HepG2 (cell line): ENCODE results near the gene PTRHD1. TPM values are rescaled to one million over a fixed set of nuclear protein-coding genes. Genes with fewer than 3 reads are reported as not detected.

Source experiments
- CHD2 ChIP-seq: IDR thresholded peaks from 2 replicates; pipeline ENCODE4 v1.6.1; 2011; ENCODE audit warnings: low read depth, low read length, improper control_type of control experiment
- DR1 ChIP-seq: sonication (generic); formaldehyde crosslinking; IDR thresholded peaks from 2 replicates; pipeline ENCODE4 v1.8.0; 2021; ENCODE audit warnings: mild to moderate bottlenecking, missing genetic modification reagents, inconsistent platforms
- HDAC6 ChIP-seq: fragments of 200-600 bp; sonication (generic); IDR thresholded peaks from 2 replicates; pipeline ENCODE4 v1.7.0; 2017; ENCODE audit warnings: mild to moderate bottlenecking, antibody characterized with exemption, low read length, low read depth
- KIAA2018 ChIP-seq: sonication (generic); formaldehyde crosslinking; IDR thresholded peaks from 2 replicates; pipeline ENCODE4 v1.5.0; 2020; ENCODE audit warnings: mild to moderate bottlenecking, missing genetic modification reagents, borderline replicate concordance
- MEIS1 ChIP-seq: sonication (generic); formaldehyde crosslinking; IDR thresholded peaks from 2 replicates; pipeline ENCODE4 v1.9.0; 2021; ENCODE audit warnings: mild to moderate bottlenecking, missing genetic modification reagents, moderate library complexity, borderline replicate concordance
- MYNN ChIP-seq: sonication (generic); formaldehyde crosslinking; IDR thresholded peaks from 2 replicates; pipeline ENCODE4 v1.4.0; 2020; ENCODE audit warnings: mild to moderate bottlenecking, low read depth, missing genetic modification reagents
- REPIN1 ChIP-seq: sonication (generic); formaldehyde crosslinking; IDR thresholded peaks from 2 replicates; pipeline ENCODE4 v1.8.0; 2022; ENCODE audit warnings: missing genetic modification reagents, low read depth, mild to moderate bottlenecking, borderline replicate concordance
- TBX3 ChIP-seq: fragments of 450-650 bp; IDR thresholded peaks from 2 replicates; pipeline ENCODE4 v1.6.1; 2017; ENCODE audit warnings: antibody characterized with exemption, mild to moderate bottlenecking, inconsistent platforms, borderline replicate concordance
- ZFP62 ChIP-seq: sonication (generic); formaldehyde crosslinking; IDR thresholded peaks from 2 replicates; pipeline ENCODE4 v1.4.0; 2020; ENCODE audit warnings: missing genetic modification reagents
- ZKSCAN1 ChIP-seq: fragments of 150-350 bp; IDR thresholded peaks from 2 replicates; pipeline ENCODE4 v1.6.1; 2014; ENCODE audit warnings: low read length
- ZMYM3 ChIP-seq: sonication (generic); formaldehyde crosslinking; IDR thresholded peaks from 2 replicates; pipeline ENCODE4 v1.5.1; 2020; ENCODE audit warnings: mild to moderate bottlenecking, missing genetic modification reagents
- ZNF556 ChIP-seq: sonication (generic); formaldehyde crosslinking; IDR thresholded peaks from 2 replicates; pipeline ENCODE4 v1.4.0; 2020; ENCODE audit warnings: mild to moderate bottlenecking, missing genetic modification reagents, borderline replicate concordance
- ZNF557 ChIP-seq: sonication (generic); formaldehyde crosslinking; IDR thresholded peaks from 2 replicates; pipeline ENCODE4 v1.4.0; 2020; ENCODE audit warnings: missing genetic modification reagents
- ZNF576 ChIP-seq: sonication (generic); formaldehyde crosslinking; IDR thresholded peaks from 2 replicates; pipeline ENCODE4 v1.4.0; 2020; ENCODE audit warnings: mild to moderate bottlenecking, missing genetic modification reagents
- ZNF883 ChIP-seq: sonication (generic); formaldehyde crosslinking; IDR thresholded peaks from 2 replicates; pipeline ENCODE4 v1.5.1; 2020; ENCODE audit warnings: mild to moderate bottlenecking, missing genetic modification reagents; ENCODE audit errors: not compliant biosample characterization
- polyA plus RNA-seq, 8 experiments: library from polyadenylated mRNA; depleted of rRNA in 3 of 8; stranded (reverse) in 7 of 8; unstranded in 1 of 8; fragments of >200 nt; fragmentation: Illumina TruSeq in 4 of 8; extraction: Trizol in 4 of 8; gene quantifications; 2 replicates each; pipeline versions ENCODE4 v1.2.1 to v1.2.3, GENCODE V29; 2011 to 2016; ENCODE audit warnings: low read depth in 4 of 8, missing spikeins in 1 of 8, mixed read lengths in 1 of 8; ENCODE audit not compliant: insufficient read depth in 1 of 8
- total RNA-seq, 5 experiments: library from RNA; depleted of rRNA; stranded (reverse); fragments of >200 nt; fragmentation: Illumina TruSeq; extraction: Trizol; gene quantifications; 2 replicates each; pipeline ENCODE4 v1.2.3, GENCODE V29; 2016; ENCODE audit warnings: low read depth in 1 of 5
- TF ChIP-seq, protein P1 (sequence below): IDR thresholded peaks from 2 replicates; pipeline ENCODE4 v1.4.0; 2020; ENCODE audit warnings: mild to moderate bottlenecking, missing genetic modification reagents

PTRHD1 gene
- total and polyA plus RNA-seq, 2 of the 13 experiments (the other 11 are each of a cell fraction or from before 2014, with no cell fraction given): 72.6 to 90.8 TPM

DNA sequence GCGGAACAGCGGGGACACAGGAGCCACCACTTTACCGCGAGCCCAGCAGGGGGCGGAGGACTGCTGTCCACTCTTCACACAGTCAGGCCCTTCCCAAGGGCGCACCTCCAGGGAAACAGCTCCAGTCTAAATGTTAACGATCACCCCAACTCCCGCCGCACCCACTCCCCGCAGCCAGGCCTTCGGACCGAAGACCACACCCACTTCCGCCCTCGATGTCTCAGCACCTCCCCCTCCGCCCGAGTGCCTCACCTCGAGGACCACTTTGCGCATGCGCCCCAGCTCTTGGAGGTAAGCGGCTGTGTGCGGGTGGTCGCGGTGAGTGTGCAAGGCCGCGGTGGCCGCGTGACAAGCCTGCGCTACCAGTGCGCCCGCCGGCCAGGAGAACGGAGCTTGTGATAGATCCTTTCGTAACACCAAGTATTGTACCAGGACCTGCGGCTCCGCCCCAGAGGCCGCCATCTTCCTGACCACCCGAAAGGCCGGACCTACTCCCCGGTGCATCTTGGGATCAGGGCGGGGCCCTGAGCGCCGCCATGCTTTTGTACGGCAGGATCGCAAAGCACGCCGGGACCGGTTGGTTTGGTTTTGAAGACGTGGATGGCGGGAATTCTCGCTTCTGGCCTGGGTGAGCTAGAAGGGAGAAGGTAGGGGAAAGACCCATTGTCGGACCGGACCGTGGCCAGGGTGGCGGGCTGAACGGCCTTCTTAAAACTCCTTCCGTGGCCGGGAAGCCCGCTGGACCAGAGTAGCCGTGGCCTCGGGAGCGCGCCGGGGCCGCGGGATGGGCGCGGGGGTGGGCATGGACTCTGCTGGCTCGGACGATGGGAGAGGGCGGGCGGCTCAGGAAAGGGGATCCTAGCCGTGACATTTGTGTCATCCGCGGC lies at the start of gene PTRHD1, which contains the start of gene CENPO (continued):
- TF ChIP-seq KIAA2018 (CRISPR knock-in tag) (0 out of 2 replicates have a peak, but pooled peaks have one; percentile 14), ZFP62 (no peak), MYNN (CRISPR knock-in tag) (no peak; the same call in 1 of the 2 replicates), ZNF557 (CRISPR knock-in tag) (0 out of 2 replicates have a peak, but pooled peaks have one; percentile 50), ZKSCAN1 (peak; percentile 100), DR1 (CRISPR knock-in tag) (peak; percentile 98), MEIS1 (peak; percentile 89; the same call in 1 of the 2 replicates), HDAC6 (no peak), ZMYM3 (CRISPR knock-in tag) (peak; percentile 42; the same call in 1 of the 2 replicates), CHD2 (no peak), REPIN1 (CRISPR knock-in tag) (peak; percentile 94), ZNF883 (CRISPR knock-in tag) (peak; percentile 91), ZNF556 (CRISPR knock-in tag) (peak; percentile 69; the same call in 1 of the 2 replicates), TBX3 (peak; percentile 60; the same call in 1 of the 2 replicates), ZNF576 (CRISPR knock-in tag) (0 out of 2 replicates have a peak, but pooled peaks have one; percentile 67)
- TF ChIP-seq, protein P1, sequence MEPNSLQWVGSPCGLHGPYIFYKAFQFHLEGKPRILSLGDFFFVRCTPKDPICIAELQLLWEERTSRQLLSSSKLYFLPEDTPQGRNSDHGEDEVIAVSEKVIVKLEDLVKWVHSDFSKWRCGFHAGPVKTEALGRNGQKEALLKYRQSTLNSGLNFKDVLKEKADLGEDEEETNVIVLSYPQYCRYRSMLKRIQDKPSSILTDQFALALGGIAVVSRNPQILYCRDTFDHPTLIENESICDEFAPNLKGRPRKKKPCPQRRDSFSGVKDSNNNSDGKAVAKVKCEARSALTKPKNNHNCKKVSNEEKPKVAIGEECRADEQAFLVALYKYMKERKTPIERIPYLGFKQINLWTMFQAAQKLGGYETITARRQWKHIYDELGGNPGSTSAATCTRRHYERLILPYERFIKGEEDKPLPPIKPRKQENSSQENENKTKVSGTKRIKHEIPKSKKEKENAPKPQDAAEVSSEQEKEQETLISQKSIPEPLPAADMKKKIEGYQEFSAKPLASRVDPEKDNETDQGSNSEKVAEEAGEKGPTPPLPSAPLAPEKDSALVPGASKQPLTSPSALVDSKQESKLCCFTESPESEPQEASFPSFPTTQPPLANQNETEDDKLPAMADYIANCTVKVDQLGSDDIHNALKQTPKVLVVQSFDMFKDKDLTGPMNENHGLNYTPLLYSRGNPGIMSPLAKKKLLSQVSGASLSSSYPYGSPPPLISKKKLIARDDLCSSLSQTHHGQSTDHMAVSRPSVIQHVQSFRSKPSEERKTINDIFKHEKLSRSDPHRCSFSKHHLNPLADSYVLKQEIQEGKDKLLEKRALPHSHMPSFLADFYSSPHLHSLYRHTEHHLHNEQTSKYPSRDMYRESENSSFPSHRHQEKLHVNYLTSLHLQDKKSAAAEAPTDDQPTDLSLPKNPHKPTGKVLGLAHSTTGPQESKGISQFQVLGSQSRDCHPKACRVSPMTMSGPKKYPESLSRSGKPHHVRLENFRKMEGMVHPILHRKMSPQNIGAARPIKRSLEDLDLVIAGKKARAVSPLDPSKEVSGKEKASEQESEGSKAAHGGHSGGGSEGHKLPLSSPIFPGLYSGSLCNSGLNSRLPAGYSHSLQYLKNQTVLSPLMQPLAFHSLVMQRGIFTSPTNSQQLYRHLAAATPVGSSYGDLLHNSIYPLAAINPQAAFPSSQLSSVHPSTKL (CRISPR knock-in tag): peak; percentile 76
